NCI-H1417 (cell line): ENCODE results near the gene DDR2.

Experiments used
- DNase-seq, 3 experiments: peaks; one replicate each; lab custom pipeline; 2025; lab: John Stamatoyannopoulos, UW

The DDR2 gene

DNA sequence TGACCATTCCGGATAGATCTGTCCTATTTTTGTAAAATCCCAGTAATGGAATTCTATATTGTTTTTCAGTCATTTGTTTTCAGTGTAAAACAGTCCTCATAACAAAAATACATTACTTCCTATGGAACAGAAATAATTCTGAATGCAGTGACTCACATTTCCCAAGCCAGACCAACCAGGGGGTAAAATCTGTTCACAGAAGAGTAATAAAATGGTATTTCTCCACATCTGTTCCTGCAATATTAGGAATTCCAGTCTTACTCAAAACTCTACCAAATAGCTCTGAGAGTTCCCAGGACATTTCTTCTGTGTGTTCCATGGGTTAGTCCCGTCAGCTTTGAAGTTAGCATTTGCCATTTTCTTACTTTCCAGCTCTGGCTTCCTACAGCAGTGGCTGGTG lies 2.6 kb upstream of the DDR2 start:
- DNase-seq: no peak

DNA sequence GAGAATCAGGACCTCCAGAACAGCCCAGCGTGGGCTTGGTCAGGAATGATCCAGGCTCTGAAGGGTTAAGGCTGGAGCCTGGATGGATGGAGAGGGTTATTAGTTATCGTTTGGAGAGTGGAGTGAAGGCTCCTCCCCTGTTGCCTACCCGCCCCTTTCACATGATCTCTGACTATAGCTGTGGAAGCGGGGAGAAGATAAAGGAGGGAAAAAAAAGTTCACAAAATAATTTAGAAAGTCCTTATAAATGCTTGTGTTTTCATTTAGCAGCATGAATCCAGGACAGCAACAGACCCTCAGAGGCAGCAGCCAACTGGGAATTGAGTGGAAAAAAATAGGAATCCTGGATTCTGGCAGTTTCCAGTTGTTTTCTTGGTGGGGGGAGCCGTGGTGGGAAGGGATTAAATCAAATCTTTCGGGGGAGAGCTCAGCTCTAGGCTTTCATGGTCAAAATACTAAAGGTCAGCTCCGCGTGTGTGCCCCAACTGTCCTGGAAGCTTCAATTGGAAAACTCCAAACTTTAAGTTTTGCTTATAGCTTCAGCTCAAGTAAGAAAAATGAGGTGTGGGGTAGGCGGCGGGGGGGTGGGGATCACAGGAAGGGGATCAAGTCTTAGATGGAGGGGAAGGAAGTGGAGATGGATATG lies 595 bp upstream of the DDR2 start:
- DNase-seq: no peak

DNA sequence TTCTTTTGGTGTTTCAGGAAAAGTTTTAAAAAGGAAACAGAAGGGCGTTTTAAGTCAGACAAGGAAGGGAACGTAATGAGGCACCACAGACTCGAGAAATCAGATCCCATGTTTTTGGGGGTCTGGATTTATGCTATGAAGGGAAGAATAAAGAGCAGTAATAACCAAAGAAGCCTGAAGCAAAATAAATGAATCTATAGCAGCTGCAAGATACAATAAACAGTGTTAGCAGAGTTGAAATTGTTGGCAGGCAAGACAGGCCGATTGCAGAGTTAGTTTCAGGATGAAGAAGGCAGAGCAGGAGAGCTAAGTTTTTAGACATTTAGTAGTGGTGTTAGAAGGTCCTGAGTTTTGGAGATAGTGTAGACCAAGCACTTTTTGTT lies 425 bp downstream of the DDR2 start:
- DNase-seq: no peak

DNA sequence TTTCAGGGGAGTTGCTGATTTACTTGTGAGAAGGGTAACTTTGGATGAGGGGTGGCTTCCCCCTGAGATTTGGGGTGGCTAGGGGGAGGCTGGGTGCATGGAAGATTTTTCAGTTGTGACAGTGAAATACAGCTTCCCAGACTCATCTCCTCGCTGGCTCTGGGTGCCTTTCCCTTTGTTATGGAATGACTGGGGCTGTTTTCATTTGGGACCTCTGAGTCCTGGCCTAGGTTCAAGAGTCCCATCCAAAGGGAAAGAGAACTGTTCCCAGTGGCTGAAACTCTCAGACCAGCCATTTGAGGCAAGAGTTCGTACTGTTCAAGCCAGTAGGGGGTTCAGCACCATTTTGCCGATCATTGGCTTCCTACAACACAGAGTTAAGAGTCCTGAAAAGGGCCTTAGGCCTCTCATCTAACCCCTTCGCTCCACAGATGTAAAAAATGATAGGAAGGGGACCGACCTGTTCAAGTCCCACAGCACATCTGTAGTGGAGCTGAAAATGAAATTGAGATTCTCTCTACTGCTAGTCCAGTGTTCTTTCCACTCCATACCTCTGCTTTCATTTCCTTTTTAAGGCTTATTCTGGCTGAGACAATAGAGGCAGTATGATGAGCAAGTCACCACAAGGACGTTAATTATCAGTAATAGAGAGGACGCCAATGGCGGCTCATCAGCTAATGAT lies 958 bp downstream of the DDR2 start:
- no peak for DNase-seq

DNA sequence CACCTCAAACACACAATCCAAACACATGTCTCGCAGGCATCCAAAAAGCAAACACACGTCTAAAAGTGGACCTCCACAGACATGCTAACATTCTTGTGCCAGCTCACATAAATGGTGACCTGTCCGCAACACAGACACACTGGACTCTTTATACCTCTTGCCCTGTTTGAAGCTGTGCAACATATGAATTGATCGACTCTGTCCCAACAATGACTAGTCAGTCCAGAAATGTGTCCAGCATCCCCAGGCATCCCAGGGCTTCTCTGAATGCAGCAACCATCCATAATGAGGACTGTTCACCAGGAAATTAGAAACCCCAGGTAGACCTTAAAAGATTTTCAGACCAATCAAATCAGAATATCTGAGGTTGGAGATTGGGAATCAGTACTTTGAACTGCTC lies 3.2 kb downstream of the DDR2 start:
- DNase-seq: no peak

DNA sequence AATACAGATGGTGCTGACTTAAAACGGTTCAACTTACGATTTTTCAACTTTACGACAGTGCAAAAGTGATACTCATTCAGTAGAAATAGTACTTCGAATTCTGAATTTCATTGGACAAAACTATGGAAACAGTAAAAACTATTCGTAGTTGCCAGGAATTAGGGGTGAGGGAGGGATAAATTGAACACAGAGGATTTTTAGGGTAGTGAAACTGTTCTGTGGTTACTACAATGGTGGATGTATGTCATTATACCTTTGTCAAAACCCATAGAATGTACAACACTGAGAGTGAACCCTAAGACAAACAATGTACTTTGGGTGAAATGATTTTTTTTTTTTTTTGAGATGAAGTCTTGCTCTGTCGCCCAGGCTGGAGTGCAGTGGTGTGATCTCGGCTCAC lies 7.5 kb downstream of the DDR2 start:
- no peak for DNase-seq

DNA sequence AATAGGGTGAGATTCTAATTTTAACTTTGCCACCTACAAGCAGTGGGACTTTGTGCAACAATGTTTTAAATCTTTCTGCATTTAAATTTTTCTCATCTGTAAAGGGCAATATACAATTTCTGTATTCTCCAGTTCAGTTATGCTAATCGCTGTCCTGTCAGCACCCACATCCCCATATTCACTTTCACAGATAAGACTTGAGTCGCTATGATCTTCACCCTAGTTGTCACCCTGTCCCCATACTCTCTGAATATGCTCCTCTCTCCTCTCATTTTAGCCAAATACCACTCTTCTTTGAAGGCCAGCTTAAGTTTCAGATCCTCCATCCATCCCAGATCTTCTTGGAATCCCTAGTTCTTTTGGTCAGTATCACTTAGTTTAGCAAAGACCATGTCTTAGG lies 8.8 kb downstream of the DDR2 start:
- no peak for DNase-seq

DNA sequence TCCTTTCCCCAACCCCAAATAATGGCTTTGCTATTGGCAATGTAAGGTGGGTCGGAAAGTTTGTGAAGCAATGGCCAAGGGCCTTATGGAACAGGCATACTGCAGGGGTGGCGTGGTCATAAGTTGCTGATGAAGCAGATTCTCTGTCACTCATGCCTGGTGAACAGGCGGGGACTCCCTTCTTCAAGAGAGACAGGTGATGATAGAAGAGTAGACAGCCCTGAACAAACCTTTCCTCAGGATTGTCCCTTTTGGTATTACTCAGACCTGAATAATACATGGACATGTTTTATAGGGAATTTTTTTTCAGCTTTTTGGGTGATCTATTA lies 12.7 kb downstream of the DDR2 start:
- no peak for DNase-seq

DNA sequence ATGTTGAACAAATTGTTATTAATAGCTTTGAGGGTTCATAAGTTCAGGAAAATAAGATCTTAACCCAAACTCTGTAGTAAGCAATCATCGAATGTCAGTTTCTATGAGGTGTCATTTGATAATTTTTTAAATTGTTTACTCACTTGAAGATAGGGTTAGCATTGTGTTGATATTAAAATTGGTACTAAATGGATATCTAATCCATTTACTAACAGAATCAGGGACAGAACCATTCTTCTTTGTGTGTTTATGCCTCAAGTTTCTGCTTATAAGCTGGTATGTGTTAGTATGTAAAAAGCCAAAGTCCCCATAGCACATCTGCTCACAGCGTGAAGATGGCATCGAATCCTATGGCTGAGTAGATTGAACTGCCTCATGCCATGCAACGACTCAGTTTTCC lies 13.4 kb downstream of the DDR2 start:
- no peak for DNase-seq

DNA sequence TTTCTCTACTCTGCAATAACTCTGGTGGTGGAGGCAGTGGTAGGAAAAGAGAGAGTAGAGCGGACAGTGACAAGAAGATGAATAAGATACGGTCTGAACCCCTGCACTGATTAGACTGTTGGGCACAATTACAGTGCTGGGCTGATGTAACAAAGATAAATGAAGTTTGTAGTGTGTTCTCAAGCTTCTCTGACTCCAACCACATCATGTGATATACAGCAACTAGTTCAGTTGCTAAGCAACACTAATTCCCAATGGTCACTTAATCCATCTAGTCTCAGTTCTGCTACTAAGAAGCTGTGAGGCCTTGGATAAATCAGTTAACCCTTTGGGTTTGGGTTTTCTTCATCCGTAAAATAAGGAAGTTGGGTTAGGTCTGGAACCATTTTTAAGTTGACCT lies 17.3 kb downstream of the DDR2 start:
- peak in 2 of 3 experiments; percentile 29 to 32 for DNase-seq

DNA sequence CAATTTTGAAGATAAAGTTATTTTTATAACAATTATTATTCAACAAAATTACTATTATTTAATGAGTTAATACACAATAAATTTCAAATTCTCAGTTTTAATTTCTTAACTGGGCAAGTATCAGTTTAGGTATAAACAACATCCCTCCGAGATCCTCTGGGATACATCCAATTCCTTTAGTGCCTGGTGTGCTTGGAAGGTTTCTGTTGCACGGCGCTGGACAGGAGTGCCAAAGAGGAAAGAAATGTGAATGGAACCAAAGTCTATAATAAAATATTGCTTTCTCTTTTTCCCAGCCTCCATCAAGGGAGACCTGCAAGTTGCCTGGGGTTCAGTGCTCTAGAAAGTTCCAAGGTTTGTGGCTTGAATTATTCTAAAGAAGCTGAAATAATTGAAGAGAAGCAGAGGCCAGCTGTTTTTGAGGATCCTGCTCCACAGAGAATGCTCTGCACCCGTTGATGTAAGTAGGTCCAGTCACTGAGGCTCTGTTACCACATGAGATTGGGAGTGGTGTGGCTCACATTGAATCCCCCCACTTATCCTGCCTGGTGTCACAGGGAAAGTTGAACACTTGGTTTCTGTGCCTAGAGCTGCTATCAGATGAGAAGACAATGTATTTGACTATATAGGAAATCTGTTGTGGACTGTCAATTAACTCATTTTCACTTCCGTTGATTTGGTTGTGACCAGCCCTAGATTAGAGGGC lies 22.8 kb downstream of the DDR2 start:
- no peak for DNase-seq

DNA sequence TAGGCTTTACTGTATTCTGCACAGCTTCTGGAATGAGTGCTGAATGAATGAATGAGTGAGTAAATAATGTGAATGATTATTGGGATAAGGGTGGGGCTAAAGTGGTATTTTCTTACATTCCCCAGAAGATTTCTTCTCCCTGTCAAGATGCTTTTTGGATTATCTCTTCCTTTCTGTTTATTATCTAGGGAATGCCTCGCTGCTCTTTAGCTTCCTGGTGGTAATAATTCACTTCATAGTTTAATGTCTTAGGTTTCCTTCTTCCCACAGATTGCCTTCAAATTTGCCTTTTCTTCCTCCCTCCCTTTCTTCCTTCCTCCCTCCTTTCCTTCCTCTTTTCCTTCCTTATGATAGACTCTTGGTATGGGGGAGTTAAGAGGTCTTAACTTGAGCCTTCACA lies 24.0 kb downstream of the DDR2 start:
- no peak for DNase-seq

DNA sequence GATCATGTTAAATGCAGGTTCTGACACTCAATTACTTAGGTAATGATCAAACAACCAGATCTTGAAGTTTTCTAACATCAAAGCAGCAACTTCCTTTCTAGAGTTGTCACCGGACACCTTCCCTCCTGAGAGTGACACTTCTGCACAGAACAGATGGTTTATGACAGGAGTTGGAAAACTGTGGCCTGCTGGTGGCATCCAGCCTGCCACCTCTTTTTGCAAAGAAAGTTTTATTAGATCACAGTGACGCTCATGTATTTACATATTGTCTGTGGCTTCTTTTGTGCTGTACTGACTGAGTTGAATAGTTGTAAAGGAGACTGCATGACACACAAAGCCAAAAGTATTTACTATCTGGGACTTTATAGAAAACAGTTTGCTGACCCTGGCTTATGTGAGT lies 28.3 kb downstream of the DDR2 start:
- DNase-seq: no peak

DNA sequence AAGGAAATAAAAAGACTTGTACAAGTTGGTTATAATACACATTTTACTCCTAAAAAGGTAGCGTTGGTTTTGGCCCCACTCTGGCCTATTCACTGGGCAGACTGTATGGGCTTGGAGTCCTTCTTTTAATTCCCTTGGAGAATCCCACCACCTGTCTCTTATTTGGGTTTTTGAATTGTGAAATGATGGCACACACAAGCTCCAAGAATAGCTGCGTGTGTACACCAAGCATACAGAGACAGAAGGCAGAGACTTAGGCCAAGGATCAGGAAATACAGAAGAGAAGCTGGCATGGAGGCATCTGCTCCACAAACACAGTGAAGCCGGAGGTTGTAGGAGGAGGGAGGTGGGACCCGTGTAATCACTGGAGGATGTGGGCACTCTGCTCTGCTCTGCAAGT lies 29.1 kb downstream of the DDR2 start:
- DNase-seq: no peak

DNA sequence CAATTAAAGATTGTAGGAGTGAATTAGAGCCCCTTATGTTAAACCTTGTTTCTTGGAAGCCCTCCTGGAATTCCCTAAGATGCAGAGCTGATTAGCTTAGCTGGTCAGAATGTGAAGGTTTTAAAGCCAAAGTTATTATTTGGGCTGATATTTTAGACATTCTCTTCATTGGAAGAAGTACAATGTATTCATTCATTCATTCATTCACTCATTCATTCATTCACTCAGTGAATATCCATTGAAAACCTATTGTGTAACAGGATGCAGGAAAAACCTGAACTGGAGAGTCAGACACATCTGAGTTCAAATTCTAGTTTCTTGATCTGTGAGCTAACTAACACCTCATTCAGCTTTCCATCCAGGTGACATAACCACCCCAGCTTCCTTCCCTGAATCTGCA lies 29.7 kb downstream of the DDR2 start:
- DNase-seq: no peak

DNA sequence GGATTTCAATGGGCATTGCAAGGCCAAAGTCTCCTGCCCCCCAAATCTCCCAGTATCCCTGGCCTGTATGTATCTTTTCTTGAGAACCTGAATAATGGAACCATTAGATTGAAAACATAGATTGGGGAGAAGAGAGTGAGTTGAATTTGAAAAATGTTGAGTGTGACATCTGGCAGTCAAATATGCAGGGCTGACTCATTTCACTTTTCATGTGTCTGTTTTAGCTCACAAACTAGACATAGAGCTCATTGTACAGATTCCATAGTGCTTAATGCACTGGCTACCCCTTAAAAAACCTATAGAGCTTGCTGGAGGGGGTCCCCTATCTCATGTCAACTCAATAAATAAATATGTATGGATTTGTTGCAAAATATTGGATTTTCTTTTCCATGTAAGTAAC lies 30.8 kb downstream of the DDR2 start:
- no peak for DNase-seq

DNA sequence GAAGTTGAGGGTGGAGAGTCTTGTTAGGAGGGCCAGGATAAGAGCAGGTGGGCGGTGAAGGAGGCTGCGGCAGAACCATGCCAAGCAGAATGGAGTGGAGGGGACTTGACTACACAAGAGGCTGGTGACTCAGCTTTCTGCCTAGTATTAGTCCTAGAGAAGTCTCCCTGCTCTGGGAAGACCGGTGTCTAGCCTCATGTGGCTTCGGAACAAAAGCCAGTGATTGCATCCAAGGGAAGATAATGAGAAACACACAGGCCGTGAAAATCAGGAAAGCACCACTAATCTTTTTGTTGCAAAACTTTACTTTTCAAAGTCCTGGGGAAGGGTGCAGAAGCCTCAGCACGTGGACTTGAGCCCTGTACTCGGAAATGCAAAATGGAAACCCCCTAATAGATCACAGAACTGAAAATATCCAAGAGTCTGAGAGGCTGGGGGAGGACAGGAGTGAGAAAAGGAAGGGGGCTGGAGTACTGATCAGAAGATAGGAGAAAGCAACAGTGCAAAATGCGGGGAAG lies 31.4 kb downstream of the DDR2 start:
- DNase-seq: no peak

DNA sequence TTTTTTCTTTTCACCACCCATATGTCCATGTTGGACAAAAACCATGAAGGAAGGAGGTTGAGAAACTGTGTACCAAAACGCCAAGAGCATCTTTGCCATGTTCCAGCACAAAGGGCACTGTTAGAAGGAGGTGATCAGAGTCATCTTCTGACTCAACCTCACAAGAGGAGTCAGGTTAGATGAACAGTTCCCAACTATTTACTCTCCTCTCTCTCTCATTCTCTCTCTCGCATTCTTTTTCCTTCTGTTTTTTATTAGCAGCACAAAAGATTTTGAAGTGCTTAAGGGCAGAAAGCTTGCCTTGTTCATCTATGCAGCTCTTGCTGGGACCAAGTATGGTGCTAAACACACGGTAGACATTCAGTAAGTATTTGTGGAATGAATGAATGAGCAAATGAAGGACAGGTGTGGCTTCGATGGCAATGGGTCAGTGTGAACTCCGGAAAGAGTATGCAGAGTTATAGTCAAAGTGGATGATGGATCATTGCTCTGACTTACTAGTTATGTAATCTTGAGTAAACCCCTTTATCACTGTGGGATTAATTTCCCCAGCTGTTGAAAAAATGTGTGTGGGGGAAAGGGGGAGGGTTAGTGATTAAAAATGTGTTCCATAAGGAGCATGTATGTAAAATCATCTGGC lies 33.9 kb downstream of the DDR2 start:
- no peak for DNase-seq

DNA sequence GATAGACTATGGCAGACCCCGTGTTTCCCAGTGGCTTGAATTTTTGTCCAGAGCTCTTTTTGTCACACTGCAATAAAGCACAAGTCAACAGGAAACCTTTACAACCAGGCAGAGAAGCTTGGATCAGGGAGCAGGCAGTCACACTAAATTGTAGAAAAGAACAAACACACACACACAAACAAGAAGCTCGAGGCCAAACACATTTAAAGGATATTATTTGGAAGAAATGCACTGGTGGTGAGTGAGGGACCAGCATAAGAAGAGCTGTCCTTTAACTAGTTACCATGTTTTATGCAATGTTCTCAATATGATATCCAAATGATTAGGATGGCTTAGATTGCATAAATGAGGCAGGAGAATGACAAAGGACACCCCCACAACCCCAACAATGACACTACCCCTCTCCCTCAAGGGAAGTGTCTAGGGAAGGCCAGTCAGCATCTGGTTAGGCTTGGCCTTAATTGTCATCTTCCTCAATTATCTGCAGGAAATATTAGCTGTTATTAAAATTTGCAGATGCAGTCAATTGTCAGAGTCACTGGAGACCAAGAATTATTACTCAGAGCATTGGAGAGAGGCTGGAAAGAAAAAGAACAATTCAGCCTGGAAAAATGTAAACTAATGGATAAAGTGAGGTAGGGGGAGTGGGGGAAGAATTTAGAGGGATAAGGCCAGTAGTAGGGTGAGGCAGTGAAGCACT lies 35.3 kb downstream of the DDR2 start:
- DNase-seq: no peak

DNA sequence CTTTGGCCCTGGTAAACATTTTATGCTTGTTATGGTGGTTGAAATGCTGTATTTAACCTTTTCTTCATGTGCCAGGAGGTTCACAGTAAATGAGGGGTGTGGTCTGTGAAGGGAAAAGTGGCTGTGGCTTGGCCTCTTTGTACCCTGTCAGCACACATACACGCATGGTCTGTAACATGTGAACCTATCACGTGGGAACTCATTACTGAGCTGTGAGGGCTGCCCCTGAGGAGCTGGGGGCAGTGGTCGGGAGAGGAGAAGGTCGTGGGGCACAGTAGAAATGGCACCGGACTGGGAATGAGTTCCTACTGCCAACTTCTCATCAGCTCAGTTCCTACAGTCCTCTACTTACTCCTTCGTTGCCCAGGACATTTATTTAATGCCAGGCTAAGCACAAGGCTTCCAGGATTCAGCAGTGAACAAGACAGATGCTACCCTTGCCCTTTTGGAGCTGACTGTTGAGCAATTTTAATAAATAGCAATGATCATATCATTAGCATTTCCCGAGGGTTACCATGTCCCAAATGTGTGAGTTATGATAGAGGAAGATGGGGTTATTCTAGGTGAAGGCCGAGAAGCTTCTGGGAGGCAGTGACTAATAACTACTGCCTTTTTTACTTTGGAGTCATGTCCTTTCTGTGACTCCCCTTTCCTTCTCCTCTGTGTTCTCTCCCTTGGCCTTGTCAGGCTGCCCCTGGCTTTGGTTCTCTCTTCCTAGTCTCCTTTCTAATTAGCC lies 38.8 kb downstream of the DDR2 start:
- no peak for DNase-seq

DNA sequence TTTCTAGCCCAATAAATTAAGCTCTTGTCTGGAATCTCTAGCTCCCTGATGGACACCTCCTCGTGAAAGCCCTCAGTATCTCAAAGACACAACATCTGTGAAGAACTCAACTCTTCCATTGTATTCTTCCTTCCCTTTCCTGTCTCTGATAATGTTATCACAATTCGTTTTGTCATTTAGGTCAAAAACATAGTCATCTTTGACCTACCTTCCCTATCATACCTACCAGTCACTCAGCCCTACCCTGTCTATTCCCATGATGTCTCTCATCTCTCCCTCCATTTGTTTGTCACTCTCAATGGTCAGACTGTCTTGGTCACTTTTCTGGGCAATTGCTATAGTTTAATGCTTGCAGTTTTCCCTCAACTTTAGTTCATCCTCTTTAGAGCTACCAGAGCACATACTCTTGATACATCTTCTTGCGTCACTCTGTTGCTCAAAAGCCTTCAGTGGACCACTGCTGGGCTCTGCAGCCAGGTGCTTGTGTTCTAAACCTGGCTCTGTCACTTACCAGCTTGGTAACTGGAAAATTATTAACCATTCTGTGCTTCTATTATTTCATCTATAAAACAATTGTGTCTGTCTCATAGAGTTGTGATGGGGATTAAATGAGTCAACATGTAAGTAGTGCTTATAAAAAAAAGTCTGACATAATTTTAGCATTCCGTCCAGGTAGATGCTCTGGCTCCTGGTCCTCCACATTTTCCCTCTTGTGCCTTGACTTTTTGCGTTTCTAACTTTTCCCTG lies 39.6 kb downstream of the DDR2 start:
- no peak for DNase-seq
